Activated CD4-positive, alpha-beta T cell treated with anti-CD3 and anti-CD28 coated beads, Interleukin-2, amount 50 U/mL, for 24 hours (primary cell): Measurements from ENCODE around the gene CYP4F12.

Experiments
- DNase-seq, 2 donors: peaks; one replicate each; pipeline ENCODE4 v3.0.0-alpha.2; 2020; ENCODE audit warnings: low read depth in 1 of 2, low spot score in 1 of 2

CYP4F12 gene

DNA sequence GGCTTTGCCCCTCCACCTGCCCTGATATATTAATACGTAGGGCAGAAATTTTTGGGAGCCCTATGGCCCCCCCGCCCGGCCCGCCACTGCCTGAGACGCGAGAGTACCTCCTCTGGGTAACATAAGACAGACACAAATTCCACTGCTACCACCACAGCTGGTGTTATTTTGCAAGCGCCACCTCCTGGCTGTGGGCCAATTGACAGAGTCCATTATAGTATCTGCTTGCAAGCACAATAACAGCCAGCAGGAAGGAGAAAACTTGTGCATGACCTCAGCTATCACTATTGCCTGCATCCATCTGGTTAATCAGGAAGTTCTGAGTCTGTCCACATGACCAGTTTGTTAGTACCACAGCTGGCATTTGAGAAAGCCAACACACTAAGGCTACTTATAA is 29.6 kb downstream of the CYP4F12 start:
- peak in 1 of 2 donors; percentile 1 for DNase-seq

- DNase-seq, result no peak
Observed at GRCh38 chr19:15714638-15715037, 41.8 kb downstream of the CYP4F12 start.

DNA sequence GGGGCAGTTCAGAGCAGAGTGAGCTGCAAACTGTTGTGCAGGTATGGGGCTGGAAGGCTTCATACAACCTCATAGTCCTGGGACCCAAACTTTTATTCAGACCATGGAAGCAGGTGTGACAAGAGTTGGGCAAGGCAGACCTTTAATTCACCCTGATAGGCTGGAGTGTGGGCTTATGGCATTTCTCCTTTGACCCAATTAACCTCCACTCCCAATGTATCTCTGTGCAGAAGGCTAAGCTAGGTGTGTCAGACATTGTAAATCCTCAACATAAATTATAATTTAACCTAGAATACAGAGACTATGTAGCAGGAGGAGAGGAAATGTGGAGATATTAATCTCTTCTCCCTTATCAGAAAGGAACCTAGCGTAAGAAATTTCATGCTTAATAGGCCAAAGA is 42.8 kb downstream of the CYP4F12 start:
- no peak for DNase-seq

- no peak for DNase-seq
Observed at GRCh38 chr19:15717809-15718208, 44.9 kb downstream of the CYP4F12 start.

DNA sequence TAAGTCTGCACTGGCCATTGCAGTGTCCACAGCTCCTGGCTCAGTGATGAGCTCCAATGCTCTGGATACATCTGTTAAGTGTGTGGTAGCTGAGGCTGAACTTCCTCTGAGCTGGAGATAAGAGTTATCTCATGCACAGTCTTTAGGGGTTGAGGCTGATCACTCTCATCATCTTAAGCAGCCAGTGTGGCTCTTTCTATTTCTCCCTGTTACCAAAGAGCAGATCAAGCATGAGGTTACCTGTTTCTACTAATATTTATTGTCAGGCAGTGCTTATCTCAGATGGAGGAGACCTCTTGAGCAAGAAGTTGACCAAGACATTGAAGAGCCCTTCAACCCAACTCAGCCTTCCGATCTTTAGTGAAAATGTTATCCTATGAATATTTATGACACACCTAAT is 48.4 kb downstream of the CYP4F12 start:
- DNase-seq, result no peak

- no peak for DNase-seq
Observed at GRCh38 chr19:15722956-15723355, 50.1 kb downstream of the CYP4F12 start.

DNA sequence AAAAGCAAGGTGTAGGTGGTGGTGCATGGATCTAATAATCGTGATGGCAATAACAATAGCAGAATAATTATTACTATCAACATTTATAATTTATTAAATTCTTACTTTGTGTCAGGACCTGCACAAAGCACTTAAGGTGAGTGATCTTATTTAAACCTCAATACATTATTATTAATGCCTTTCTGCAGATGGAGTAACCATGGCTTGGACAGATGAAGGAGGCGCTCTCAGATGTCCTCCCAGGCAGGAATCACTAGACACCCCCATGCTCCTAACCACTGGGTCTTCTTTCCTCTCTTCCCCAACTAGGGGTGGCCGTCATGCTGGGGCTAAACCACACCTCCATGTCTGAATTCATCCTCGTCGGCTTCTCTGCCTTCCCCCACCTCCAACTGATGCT is 54.8 kb downstream of the CYP4F12 start, which contains the start of gene OR10H2:
Gene OR10H2, plus strand, starts transcription at position 301 of the 400 bp plus-strand sequence. Its CDS starts 20 bp downstream, at position 321.
- no peak for DNase-seq

- DNase-seq, result no peak
Observed at GRCh38 chr19:15730538-15730937, 57.7 kb downstream of the CYP4F12 start.

DNA sequence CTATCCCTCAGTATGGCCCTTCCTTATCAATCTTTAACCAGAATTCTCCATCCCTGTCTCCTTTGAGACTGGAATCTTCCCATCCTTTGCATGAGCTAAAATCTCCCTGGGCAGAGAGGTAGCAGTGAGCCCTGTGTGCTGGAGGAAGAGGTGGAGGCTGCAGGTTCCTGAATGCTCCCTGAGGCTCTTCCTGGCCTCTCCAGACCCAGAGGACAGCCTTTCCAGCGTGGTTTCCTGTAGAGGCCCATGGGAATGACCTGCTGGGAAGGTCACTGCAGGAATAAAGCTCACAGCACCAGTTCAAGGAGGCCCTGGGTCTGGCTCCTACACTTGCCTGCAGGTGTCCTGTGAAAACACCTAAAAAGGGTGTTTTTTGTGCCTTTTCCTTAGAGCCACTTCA is 59.5 kb downstream of the CYP4F12 start:
- DNase-seq, result no peak

DNA sequence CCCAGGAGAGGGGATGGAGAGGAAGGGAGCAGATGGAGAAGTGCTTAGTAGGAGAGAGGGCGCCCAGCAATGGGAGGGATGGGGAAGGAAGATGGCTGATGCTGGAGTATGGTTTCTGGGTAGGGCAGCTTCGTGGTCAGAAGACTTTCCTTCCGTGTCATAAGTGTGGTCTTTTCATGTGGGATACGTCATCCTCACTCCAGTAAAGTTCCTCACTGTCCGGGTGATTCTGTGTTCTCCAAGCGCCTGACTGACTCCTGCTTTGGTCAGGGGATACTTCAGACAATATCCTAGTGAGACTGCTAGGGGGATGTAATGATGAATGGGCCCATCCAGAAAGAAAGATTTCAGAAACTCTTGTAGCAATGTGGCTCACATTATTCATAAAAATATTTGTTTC is 61.0 kb downstream of the CYP4F12 start:
- DNase-seq, result no peak

DNA sequence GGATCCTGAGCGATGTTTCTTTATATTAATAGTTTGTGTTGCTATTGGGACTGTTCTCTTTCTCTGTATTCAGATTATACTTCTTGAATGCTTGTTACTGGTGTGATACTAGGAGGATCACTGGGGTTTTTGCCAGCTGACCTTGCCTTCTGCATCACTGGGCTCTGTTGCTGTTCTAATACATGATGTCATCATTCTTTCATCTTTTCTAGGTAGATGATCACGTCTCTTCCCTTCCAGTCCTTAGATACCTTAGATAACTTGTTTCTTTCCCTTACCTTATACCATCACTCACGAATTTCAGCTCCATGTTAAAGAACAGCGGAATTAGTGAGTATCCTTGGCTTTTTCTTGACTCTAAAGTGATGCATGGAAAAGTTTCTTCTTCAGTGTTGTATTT is 64.8 kb downstream of the CYP4F12 start, which contains the start of gene OR10H3:
Gene OR10H3, plus strand, starts transcription at position 264 of the 400 bp plus-strand sequence. CDS start 3,408 bp downstream, outside the sequence.
- DNase-seq, result no peak

GRCh38 chr19:15740785-15741184 is 67.9 kb downstream of the CYP4F12 start:
- DNase-seq, result no peak
